ENCODE data around the gene PALM.
"Not testable (repeated sequence)": the region's sequence is repeated elsewhere in the genome, so short reads cannot be mapped to it uniquely, and the experiment has no call there.

PALM gene

DNA sequence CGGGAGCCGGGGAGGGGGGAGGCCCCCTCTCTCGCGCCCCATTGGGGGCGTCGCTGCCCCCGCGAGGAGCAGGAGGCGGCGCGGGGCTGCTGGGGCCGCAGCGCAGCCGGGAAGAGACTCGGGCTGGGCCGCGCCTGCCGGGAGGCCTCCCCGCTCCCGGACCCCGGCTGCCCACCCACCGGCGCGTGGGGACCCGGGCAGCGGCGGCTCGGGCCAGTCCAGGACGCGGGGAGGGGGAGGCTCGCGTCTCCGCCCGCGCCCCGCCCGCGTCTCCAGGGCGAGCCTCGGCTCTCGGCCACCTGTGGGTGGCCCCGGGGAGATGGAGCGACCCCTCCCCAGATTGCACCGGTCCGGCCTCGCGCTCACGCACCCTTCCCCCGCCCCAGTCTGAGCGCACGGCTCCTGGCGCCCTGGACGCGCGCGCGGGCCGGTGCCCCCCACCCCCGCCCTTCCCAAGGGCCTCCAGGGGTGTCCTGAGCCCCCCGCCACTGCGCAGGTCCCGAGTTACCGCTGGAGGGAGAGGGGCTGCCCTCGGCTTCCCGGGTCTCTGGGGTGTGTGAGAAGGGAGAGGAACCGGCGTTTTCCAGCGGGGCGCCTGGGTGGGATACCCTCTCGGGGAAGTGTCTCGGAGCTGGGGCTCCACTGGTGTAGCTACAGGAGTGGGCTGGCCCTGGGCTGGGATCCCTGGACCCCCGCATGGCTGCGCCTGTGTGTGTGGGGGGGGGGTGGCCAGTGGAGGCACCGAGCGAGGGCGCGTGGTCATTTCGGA, 645 bp downstream of the PALM start:
- no peak for DNase-seq

DNA sequence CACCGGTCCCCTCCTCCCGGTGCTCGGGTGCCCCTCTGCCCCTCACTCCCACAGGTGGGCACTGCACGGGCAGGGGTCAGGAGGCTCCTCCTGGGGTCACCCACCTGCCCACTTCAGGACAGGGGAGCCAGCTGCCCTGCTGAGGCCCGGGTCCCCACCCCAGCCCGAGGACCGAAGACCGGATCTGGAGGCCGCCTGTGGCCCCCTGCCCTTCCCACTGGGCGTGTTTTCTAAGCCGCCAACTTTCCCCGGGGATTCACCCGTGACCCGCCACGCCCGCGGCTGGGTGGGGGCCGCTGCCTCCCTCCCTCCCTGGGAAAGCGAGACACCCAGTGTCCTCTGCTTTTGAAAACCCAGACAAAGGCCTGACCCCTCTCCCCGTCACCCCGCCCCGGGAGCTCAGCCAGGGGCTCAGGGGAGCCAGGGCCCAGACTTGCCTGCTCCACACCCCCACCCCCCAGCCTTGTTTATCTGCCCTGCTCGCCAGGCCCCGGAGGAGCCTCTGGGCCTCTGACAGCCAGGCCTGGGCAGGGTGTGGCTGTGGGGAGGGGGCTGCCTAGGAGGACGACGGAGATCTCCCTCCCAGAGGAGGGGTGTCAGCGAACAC, 1.3 kb downstream of the PALM start:
- DNase-seq = no peak

DNA sequence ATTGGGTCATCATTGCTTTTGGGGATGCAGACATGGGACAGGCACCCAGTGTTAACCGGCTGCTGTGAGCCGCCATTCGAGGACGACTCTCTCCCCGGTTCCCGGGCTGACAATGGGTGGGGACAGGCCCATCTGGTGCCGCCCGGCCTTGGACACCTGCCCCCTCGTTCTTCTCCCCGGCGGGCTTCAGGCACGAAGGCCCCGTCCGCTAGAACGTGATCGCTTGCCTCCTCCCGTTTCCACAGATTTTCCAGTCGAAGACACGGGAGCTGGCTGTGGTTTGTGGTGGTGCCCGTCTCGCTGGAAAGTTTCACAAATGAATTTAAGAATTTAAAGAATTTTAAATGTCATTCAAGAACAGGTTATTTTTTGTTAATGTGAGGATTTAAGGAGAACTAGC, 2.0 kb downstream of the PALM start:
- DNase-seq = no peak

DNA sequence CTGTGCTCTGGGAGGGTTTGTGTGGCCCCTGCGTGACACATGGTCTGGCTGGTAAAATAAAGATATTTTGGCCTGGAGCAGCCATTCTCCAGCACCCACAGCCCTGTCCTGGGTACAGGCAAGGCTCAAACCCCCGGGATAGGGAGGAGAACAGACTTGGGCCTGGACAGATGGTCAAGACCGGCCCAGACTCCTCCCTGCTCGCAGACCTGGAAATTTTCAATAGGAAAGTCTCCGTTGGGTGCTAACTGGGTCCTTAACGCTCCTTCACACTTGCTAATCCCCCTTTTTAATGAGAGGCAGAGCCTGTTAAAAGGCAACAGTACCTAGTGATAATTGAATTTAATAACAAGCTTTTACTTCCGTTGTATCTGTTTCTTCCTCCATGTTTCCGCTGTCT, 2.5 kb downstream of the PALM start:
- no peak for DNase-seq

DNA sequence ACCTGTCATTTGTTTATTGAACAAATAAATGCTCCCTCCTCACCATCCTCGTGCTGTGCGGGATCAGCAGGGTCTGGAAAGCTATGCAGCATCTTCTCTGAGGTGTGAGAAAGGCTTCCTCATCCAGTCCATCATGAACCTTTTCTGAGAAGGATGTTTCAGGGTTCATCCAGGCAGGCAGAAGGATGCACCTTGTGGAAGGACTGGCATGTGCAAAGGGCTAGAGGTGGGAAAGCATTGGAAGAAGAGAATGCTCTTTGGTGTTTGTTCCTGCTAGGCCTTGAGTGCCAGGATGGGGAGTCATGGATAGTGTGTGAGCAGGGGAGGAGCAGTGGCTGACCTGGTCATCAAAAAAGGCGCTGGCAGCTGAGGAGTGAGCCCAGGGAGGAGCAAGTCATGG, 6.6 kb downstream of the PALM start:
- DNase-seq = no peak

DNA sequence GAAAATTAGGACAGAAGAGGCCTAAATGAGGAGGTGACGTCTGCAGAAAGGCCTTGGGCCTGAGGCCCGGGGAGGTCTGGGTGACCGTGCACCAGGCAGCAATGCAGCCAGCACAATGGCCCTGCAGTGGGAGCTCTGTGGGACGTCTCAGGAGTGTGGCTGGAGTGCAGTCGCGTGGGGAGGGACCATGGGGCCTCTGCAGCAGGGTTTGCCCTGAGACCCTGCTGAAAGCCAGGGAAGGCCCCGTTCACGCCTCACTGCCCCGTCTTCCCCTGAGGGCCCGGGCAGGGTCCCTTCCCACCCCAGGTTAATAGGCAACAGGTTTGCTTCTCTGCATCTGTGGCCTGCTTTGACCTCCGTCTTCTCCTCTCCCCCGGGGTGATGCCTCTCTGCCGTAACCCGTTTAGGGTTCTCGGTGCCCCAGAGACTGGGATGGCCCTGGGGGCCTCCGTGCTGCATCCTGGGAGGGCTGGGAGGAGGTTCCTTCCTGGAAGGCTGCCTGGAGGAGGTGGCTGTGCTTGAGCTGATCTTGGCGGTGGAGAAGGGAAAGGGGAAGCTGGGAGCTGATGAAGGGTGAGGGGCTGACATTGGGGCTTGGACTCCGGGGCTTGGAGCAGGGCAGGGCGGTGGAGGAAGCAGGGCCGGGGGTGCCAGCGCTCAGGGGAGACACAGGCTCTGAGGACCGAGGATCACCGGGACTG, 9.7 kb downstream of the PALM start:
- no peak for DNase-seq

DNA sequence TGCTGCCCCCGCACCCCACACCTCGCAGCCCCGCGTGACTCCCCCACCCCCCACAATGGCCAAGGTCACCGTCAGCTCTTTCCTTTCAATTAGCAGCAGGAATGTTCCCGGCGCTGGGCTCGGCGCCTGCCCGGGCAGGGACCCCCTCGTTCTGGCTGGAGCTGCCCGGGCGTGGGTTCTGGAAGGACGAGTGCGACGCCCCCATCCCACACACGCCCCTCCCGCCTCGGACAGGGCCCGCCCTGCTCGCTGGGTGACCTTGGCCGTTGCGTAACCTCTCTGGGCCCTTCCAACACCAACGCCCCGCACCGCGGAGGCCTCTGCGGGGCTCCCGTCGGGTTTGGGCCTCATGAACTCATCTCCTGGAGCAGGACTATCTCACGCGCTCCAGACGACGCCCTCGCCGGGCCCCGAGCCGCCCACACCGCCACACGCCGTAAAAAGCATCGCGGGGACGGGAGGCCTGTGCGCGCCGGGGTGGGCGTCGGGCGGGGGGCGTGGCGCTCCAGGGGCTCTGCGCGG, 10.3 kb downstream of the PALM start:
- DNase-seq = peak in 2 of 3 donors; percentile 26 to 51

DNA sequence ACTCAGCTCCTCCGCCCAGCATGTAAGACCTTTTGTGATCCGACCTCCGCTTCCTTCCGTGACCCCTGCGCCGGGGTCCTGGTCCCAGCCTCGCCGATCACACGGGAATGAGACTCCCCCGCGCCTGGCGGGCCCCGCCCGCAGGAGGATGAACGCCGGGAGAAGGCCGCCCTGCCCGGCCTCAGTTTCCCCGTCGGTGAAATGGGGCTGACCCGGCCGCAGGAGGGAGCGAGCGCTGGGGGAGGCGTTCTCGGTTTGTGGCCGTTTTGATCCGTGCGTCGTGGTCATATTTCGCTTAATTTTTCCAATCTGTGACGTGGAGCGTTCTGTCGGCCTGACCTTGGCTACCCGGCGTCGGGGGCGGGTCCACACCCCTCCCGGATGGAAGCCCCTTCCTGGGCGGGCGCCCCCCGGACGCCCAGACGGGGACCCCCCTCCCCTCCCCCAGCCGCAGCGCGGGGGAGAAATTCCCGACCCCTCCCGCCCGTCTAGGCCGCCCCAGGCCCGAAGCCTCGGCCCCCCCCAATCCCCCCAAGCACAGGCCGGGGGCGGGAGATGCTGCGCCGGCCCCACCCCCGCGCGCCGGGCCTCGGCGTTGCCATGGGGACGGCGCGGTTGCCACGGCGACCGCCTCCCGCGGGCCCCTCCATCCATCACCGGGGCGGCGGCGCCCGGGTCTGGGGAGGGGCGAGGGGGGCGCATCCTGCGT, 11.1 kb downstream of the PALM start:
- DNase-seq = no peak

DNA sequence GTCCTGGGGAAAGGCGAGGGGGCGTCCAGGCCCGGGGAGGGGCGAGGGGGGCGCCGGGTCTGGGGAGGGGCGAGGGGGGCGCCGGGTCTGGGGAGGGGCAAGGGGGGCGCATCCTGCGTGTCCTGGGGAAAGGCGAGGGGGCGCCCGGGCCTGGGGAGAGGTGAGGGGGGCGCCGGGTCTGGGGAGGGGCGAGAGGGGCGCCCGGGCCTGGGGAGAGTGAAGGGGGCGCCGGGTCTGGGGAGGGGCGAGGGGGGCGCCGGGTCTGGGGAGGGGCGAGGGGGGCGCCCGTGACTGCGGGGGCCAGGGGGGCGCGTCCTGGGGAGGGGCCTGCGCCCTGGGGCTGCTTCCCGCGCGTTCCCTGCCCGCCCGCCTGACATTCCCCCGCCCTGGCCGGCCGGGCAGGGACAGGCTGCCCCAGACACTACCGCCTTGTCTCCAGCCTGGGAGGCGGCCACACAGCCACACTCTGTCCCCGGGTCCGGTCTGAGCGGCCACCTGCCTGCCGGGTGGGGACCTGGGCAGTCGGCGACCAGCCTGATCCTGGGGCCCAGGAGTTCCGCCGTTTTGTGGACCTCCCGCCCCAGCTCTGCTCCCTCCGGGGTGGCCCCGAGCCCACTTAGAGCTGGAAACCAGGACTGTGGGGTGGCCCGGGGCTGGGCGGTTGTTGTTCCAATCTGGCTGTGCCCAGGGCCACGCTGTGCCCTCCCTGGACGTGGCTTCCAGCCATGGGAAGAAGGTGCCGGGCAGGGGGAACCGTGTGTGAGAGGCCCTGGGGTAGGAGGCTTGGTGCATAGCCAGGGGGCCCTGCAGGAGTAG, 11.8 kb downstream of the PALM start:
- no peak for DNase-seq

DNA sequence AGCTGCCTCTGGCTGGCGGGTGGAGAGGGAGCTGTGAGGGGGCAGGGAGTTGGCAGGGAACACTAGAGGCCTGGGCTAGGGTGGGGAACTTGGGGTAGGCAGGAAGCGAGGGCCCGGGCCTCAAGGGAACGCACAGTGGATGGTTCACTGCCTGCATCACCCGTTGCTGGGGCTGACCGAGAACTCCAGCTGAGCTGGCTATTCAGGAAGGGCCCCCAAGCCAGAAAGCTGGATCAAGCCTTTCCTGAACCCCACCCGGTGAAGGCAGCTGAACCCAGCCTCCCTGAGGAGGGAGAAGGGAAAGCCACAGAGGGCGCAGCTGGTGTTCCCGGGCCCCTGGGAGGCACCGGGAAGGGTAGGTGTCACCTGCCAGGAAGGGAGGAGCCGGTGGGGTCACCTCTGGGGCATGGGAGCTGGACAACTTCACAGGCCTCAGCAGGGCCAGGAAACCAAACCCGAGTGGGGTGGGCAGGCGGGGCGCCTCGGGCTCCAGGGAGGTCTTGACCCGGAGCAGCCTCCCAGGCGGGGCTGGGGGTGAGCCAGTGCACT, 13.9 kb downstream of the PALM start:
- DNase-seq = no peak

DNA sequence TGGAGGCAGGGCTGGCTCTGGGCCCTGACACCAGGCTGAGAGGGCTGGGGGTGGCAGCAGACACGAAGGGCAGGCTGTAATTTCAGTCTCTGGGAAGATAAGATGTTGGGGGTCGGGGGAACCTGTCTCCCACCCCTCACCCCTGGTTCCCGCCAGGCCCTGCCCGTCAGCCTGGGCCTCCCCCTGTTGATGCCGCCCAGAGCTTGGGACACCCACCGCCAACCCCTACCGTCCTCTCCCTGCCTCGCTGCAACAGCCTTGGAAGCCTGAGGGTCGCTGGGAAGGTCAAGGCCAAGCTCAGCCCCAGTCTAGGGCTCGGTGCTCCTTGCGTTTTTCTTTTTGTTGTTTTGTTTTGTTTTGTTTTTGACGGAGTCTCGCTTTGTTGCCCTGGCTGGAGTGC, 14.5 kb downstream of the PALM start:
- no peak for DNase-seq

DNA sequence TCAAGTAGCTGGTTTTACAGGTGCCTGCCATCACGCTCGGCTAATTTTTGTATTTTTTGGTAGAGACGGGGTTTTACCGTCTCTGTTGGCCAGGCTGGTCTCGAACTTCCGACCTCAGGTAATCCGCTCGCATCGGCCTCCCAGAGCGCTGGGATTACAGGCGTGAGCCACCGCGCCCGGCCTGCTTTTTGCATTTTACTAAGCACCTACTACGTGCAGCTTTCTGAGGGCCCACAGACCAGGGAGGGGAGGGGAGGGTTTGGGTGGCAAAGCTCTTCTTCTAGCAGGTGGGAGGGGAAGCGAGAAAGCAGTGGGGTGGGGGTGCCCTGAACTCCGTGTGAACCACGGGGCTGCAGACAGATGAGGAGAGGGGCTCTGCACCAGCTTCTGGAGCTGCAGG, 15.0 kb downstream of the PALM start:
- no peak for DNase-seq

DNA sequence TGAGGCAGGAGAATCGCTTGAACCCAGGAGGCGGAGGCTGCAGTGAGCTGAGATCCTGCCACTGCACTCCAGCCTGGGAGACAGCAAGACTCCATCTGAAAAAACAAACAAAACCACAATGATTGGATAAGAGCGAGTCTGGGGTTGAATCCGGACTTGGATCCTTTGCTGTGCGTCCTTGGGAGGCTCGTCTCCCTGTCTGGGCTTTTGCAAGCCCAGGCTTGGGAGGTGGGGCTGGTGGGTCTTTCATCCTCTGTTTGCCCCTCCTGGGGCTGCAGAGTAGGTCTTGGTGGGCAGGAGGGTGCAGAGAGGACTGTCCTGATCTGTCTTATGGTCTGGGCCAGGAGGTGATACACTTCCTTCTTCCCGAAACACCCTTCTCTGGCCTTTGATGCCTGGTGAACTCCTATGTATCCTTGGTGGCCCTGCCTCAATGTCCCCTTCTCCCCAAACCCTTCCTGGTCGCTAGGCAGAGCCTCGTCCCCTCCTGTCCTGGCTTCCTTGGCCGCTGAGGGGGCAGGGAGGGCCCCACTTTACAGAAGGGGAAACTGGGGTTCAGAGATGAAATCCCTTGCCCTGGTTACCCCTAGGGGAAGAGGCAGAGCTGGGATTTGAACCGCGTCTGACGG, 16.8 kb downstream of the PALM start:
- DNase-seq = no peak

DNA sequence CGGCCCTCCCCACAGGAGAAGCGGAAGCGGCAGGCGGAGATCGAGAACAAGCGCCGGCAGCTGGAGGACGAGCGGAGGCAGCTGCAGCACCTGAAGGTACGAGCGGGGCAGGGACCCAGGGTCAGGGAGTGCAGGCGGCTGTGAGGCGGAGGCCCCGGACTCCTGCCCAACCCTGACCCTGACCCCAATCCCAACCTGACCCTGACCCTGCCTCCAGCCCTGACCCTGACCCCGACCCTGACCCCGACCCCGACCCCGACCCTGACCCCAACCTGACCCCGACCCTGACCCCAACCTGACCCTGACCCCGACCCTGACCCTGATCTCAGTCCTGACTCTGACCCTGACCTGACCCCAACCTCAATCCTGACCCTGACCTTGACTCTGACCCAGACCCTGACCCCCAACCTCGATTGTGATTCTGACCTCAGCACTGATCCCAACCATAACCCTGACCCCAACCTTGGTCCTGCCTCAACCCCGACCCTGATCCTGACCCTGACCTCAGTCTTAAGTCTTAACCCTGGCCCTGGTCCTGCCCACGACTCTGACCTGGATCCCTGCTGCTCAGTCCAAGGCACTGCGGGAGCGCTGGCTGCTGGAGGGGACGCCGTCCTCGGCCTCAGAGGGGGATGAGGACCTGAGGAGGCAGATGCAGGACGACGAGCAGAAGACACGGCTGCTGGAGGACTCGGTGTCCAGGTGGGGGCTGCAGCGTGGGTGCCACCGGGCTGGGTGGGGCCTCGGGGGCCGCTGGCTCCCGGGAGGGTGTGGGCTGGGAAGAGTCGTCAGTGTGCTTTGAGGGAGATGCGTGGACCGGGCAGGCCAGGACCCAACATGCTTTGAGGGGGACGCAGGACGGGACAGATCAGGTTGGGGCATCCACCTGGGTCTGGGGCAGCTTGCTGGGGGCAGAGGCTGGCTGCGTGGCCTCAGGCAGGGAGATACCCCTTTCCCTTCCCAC, 18.5 kb downstream of the PALM start:
- no peak for DNase-seq

DNA sequence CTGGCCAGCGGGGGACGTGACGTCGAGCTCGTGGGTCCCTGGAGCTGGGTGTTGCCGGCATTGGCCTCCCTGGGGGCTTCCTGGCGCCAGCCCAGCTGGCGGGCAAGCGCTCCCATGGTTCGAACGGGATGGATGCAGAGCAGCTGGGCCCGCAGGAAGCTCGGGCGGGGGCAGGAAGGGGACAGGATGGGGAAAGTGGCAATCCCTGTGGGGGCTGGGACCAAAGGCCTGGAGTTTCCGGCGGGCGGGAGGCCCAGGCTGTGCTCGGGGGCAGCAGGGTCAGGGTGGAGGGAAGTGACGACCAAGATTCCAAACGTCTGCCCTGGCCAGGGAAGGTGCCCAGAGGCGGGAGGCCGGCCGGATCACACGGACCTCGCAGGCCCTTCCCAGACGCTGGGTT, 19.3 kb downstream of the PALM start:
- DNase-seq = peak in 1 of 3 donors; percentile 27

DNA sequence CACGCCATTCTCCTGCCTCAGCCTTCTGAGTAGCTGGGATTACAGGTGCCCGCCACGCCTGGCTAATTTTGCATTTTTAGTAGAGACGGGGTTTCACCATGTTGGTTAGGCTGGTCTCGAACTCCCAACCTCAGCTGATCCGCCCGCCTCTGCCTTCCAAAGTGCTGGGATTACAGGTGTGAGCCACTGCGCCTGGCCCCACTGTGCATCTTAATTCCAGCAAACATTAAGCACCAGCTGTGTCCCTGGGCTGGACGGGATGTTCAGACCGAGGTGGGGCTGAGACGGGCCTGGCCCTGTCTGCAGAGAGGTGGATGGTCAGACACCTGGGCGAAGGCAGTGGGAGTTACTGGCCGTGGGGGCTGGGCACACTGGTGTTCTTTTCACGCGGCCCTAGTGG, 20.8 kb downstream of the PALM start:
- DNase-seq = not testable (repeated sequence)

DNA sequence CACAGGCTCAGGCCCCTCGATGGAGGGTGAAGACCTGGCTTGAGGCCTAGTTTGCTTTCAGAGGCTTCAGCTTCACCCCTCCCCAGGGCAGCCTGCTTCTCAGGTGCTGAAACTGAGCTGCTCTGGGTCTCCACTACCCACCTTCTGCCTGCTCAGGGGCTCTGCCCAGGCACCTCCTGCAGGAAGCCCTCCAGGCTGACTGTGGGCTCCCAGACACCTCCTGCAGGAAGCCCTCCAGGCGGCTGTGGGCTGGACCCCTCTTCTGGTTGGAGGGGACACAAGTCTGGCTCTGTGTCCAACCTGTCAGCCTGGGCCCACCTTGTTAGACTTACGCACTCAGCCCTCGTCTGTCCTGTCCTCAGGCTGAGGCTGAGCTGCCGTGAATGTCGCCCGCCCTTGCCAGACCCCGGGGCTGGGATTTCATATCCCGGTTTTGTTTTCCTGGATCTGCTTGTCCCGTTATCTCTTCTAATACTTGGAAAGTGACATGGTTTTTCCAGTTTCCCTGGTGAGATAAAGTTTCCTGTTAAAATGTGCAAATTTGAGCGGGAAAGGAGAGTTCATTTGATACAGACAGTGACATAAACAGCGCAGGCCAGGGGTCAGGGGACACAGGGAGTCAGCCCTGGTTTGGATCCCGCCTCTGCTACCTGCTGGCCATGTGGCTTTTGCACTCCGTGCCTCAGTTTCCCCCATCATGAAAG, 21.4 kb downstream of the PALM start:
- no peak for DNase-seq

DNA sequence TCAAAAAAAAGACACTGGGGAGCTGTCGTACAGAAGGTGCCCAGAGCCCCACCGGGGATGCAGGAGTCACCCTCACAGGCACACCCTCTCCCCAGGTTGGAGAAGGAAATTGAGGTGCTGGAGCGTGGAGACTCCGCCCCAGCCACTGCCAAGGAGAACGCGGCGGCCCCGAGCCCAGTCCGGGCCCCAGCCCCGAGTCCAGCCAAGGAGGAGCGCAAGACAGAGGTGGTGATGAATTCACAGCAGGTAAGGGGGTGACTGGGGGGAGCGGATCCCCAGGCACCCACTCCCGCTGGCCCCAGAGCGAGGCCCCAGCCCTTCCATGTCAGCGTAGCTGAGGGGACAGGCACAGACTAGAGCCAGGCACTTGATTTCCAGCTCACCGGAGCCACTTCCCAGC, 22.3 kb downstream of the PALM start:
- no peak for DNase-seq

DNA sequence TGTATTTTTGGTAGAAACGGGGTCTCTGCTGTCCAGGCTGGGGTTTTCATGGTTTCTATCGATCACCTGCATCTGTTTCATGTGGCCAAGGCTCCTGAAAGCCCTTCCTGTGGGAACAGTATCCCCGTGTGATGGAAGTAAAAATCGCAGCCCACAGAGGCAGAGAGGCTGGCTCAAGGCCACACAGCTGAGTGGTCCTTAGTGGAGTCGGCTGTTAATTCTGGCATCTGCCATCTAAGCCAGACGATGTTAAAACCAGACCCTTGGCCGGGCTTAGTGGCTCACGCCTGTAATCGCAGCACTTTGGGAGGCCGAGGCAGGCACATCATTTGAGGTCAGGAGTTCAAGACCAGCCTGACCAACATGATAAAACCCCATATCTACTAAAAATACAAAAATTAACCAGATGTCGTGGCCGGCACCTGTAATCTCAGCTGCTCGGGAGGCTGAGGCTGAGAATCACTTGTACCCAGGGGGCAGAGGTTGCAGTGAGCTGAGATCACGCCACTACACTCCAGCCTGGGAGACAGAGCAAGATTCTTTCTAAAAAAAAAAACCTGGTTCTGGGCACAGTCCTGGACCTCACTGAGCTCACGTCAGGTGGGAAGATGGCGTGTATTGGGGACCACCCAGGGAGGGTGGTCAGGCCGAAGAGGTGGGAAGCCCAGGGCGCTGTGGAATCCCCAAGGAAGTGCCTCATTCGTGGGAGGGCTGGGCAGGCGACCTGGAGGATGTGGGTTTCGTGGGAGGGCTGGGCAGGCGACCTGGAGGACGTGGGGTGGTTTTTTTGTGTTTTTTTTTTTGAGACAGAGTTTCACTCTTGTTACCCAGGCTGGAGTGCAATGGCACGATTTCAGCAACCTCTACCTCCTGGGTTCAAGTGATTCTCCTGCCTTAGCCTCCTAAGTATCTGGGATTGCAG, 23.7 kb downstream of the PALM start:
- no peak for DNase-seq
